Peyer's patch (tissue), 4 donors: ENCODE data around the gene TSPAN4.

Experiments
- POLR2A ChIP-seq, 2 donors: fragments of 450-650 bp; IDR thresholded peaks; one replicate each; pipeline ENCODE4 v1.5.1; 2017; ENCODE audit warnings: antibody characterized with exemption in 2 of 2, mild to moderate bottlenecking in 2 of 2, moderate library complexity in 2 of 2
- TF ChIP-seq, protein P1 (sequence below), 6 experiments: fragments of 450-650 bp in 4 of 6; fragments of 200-600 bp in 2 of 6; sonication (generic) in 1 of 6; IDR thresholded peaks; one replicate each; pipeline ENCODE4 v1.5.1; 2017 to 2019; ENCODE audit warnings: antibody characterized with exemption in 6 of 6, mild to moderate bottlenecking in 3 of 6, moderate library complexity in 1 of 6

- TF ChIP-seq, protein P1, sequence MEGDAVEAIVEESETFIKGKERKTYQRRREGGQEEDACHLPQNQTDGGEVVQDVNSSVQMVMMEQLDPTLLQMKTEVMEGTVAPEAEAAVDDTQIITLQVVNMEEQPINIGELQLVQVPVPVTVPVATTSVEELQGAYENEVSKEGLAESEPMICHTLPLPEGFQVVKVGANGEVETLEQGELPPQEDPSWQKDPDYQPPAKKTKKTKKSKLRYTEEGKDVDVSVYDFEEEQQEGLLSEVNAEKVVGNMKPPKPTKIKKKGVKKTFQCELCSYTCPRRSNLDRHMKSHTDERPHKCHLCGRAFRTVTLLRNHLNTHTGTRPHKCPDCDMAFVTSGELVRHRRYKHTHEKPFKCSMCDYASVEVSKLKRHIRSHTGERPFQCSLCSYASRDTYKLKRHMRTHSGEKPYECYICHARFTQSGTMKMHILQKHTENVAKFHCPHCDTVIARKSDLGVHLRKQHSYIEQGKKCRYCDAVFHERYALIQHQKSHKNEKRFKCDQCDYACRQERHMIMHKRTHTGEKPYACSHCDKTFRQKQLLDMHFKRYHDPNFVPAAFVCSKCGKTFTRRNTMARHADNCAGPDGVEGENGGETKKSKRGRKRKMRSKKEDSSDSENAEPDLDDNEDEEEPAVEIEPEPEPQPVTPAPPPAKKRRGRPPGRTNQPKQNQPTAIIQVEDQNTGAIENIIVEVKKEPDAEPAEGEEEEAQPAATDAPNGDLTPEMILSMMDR (IDR thresholded peaks at IDR 0.05): no peak
- TF ChIP-seq POLR2A (IDR thresholded peaks at IDR 0.05): no peak
These were observed 19.5 kb downstream of the TSPAN4 start for GRCh38 chr11:862081-862661.
